Stimulated activated CD4-positive, alpha-beta T cell treated with anti-CD3 and anti-CD28 coated beads, Interleukin-2, amount 100 ng/mL, for 24 hours (primary cell): Measurements from ENCODE around the gene KIF25.
"Not testable (repeated sequence)": the region's sequence is repeated elsewhere in the genome, so short reads cannot be mapped to it uniquely, and the experiment has no call there.

ENCODE experiments used
- DNase-seq, 2 donors: peaks; one replicate each; pipeline ENCODE4 v3.0.0-alpha.2; 2020

KIF25 gene

DNA sequence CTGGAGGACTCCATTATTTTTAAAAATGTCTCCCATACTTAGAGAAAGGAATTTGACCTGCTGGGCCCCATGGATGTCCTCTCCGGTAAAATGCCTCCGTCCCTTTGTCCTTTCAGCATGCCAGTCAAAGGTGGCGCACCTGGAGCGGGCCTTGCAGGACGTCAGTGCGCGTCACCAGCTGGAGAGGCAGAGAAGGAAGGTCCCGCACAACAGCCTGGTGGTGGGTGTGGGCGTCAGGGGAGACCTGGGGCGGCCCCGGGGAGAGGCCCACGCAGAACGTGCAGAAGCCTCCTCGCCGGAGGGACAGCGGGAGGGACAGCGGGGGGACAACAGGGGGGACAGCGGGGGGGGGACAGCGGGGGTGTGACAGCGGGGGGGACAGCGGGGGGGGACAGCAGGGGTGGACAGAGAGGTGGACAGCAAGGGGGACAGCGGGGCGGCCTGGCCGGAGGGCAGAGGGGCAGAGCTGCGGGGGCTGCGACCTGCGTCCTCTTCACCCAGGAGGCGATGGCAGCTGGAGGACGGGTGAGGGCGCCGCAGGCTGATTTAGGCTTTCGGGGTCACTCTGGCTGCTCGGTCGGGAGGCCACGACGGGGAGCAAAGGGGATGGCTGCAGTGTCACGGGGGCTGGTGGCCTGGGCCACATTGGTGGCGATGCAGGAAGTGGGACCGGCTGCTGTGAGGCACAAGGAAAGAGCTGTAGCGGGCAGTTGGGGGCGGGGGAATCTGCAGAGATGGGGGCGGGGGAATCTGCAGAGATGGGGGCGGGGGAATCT lies 859 bp upstream of the KIF25 start:
- no peak for DNase-seq

DNA sequence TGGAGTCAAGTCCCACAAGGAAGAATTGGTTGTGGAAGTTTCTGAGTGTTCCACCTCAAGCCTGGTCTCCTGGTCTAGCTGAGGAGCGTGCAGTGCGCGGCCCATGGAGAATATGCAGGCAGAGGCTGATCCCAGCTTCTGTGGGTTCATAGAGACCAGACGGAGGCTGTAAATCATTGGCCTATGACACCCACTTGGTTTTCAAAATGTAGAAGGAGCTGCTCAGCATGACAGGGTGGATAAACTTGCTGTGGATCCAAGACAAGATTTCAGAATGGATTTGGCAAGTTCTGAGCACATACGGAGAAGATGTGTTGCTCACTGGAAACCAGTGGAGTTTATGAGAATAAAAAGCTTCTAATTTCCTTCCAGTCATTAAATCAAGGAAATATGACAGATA lies 744 bp downstream of the KIF25 start:
- no peak for DNase-seq

DNA sequence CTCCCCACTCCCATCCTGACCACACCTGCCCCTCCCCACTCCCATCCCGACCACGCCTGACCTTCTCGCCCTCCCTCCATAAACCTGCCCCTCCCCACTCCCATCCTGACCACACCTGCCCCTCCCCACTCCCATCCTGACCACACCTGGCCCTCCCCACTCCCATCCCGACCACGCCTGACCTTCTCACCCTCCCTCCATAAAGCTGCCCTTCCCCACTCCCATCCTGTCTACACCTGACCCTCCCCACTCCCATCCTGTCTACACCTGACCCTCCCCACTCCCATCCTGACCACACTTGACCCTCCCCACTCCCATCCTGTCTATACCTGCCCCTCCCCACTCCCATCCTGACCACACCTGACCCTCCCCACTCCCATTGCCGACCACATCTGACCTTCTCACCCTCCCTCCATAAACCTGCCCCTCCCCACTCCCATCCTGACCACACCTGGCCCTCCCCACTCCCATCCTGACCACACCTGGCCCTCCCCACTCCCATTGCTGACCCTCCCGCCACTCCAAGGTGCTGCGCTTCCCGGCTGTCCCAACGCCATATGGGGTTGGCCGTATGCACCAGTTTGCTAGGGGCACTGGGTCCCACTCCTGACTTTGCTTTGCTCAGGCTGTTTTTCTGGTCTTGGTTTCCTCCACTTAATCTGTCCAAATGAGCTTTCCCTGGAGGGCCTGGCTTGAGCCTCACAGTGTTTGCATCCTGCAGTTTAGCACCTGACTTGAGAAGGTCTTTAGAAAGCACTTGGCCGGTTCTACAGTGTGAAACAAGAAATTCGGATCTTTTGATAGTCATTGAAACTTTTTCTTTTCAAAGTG lies 2.9 kb downstream of the KIF25 start:
- DNase-seq: no peak

DNA sequence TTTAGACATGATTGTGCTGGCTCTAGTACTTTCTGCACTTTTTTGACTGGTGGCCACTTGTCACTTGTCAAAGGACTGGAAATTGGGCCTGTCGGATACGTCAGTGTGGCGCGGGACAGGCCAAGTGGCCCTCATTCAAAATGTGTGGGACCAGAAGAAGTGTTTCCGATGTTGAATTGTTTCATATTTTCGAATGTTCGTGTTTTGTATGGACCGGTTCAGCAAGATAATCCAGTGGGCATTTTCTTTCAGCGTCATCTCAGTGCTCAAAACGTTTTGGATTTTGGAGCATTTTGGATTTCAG lies 3.5 kb downstream of the KIF25 start:
- DNase-seq: no peak

DNA sequence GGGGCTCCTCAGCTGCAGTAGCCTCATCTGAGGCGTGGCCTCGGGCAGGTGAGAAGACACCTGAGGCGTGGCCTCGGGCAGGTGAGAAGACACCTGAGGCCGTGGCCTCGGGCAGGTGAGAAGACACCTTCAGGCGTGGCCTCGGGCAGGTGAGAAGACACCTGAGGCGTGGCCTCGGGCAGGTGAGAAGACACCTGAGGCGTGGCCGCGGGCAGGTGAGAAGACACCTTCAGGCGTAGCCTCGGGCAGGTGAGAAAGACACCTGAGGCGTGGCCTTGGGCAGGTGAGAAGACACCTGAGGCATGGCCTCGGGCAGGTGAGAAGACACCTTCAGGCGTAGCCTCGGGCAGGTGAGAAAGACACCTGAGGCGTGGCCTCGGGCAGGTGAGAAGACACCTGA lies 4.0 kb downstream of the KIF25 start:
- DNase-seq: not testable (repeated sequence)

DNA sequence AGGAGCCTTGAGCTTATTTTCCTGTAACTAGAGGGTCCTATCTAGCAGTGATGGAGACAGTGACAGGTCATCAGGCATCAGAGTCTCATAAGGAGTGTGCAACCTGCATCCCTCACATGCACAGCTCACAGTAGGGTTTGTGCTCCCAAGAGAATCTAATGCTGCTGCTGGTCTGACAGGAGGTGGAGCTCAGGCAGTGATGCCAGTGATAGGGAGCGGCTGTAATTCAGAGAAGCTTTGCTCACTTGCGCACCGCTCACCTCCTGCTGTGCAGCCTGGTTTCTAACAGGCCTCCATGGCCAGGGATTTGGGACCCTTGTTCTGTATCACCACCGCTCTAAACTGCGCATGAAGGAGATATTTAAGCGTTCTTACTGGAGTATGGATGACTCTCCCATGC lies 5.3 kb downstream of the KIF25 start:
- DNase-seq: no peak

DNA sequence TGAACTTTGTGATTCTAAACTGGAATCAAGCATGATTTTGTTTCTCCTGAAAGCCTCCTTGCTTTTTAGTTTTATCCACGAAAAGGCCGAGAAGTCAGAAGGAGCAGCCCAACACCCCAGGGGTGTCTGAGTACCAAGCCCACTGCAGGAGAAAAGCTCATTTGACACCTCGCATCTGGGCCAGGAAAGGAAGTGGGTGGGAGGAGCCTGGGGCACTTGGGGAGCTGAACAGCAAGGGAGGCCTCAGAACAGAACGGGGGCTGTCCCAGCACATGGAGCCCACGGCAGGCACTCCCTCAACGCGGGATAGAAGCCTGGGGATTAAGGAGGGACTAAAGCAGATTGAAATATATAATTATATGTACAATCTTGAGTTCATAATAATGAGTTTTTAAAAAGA lies 6.6 kb downstream of the KIF25 start:
- no peak for DNase-seq

DNA sequence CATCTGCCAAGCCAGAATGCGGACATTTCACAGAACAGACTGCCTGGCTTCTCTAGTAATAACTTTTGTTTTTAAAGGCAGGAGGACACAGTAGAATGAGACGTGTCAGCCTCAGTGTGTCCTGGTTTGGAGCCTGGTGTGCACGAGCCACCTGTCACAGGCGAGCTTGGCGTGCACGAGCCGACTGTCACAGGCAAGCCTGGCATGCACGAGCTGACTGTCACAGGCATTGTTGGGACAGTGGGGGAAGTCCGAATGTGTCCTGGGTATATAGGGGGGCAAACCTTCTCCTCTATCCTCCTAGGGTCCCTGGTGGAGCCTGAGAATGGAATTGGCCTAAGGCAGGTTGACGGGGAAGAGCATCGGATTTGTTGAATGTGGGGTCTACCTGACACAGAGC lies 7.5 kb downstream of the KIF25 start:
- no peak for DNase-seq

DNA sequence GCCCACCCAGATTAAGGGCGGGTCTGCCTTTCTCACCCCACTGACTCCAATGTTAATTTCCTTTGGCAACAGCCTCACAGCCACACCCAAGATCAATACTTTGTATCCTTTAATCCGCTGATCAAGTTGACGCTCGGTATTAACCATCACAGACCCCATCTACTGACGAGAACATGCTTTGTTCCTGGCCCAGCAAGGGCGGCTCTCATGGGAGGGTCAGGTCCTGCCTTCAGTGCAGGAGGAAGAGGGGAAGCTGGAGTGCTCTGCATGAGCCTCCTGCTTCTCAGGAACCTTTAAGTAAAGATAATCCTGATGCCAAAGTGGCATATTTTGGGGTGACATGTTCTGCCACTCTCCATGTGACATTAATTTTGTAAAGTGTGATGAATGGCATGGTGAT lies 8.3 kb downstream of the KIF25 start:
- DNase-seq: no peak

DNA sequence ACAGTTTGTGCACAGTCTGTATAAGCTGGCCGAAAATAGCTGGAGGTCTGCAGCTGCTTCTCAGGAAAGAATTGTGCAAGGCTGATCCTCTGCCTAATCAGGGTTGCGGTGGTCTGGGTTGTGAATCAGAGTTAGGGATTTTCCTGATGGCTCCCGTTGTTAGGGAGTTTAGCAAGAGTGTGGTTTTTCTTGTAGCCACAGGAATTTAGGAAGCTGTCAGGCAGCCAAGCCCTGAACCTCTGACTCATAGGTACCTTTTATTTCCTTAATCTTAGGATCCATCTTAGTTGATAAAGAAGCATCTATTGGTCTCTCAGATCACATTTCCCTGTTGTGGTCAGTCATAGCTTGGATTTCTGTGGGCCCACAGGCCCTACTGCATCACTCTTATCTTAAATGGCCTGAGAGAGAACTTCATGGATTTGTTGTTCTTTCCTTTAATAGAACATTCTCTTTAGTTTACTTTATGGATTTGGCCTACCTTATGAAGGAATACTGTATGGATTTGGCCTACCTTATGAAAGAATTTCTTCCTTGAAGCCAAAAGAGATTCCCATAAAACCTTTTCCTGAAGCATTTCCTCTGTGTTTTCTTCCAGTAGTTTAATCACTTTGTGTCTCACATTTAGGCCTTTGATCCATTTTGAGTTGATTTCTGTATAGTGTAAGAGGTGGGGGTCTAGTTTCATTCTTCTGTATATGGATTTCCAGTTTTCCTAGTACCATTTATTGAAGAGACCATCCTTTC lies 10.3 kb downstream of the KIF25 start:
- no peak for DNase-seq

DNA sequence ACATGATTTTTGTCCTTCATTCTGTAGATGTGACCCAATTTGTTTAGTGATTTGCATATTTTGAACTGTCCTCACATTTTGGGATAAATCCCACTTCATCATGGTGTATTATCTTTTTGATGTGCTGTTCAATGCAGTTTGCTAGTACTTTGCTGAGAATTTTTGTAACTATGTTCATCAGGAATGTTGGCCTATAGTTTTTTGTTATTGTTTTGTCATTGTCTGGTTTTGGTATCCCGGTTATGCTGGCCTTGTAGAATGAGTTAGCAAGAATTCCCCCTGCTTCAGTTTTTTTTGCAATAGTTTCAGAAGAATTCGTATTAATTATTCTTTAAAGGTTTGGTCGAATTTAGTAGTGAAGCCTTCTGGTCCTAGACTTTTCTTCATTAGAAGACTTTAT lies 11.9 kb downstream of the KIF25 start:
- DNase-seq: no peak

DNA sequence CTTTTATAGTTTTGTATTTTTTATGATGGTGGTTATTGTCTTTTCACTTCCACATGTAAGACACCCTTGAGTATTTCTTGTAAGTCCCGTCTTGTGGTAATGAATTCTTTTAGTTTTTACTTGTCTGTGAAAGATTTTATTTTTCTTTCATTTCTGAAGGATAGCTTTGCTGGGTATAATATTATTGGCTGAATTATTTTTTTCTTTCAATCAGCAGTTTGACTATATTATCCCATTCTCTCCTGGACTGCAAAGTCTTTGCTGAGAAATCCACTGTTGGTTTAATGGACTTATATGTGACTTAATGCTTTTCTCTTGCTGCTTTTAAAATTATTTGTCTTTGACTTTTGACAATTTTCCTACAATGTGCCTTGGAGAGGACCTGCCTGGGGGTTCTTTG lies 13.8 kb downstream of the KIF25 start:
- DNase-seq: no peak

DNA sequence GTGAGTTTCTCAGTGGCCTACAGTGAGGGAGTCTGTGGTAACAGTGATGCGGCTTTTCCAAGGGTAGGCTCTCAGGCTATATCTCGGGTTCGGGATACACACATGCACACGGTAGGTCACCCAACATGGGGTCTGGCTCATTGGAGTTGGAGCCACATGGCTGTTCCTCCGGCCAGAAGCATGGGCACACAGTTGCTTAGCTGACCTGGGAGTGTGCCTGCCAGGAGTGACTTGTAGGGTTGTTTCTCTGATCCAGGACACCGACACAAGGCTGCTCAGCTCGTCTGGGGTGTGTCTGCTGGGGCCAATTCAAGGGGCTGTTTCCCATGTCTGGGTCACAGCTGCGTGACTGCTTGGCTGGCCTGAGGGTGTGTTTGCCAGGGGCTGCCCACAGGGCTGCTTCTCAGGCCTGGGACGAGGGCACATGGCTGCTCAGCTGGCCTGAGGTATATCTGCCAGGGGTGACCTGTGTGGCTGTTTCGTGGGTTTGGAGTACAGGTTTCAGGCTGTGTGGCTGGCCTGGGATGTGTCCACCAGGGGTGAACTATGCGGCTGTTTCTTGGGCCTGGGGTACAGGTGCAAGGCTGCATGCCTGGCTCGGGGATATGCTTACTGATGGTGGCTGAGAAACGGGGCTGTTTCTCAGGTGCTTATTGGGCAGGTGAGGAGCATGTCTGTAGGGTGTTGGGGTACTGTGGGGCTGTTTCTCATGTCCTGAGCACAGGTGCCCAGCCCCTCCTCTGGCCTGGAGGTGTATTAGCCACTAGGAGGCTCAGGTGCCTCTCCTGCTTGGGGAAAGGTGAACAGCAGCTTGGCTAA lies 15.2 kb downstream of the KIF25 start:
- no peak for DNase-seq

DNA sequence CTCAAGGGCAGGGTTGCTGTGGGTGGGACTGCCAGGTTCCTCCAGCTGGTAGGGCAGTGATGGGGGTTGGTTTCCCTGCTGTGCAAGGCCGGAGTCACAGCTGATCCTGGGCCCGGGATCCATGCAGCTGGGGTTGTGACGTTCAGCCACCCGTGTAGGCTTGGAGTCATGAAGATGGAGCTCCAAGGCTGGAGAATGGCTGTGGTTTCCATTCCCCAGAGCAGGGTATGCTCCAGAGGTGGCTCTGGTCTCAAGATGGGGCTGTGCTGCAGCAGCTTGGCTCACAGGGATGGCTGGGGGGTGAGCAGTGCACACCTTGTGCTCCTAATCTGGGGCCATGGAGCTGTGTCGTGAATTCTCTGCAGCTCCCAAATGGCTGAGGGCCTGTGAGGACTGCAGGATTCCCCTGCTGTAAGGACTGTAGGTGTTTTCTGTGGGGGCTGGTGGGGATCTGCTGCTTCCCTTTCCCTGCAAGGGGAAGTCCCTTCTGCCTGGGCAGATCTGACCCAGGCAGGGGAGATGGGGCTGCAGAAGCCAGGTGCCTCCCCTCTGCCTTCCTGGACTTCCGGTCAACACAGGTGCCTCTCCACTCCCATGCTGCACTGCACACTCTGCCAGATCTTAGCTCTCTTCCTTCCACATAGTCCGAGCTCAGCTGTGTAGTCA lies 15.9 kb downstream of the KIF25 start:
- DNase-seq: no peak

DNA sequence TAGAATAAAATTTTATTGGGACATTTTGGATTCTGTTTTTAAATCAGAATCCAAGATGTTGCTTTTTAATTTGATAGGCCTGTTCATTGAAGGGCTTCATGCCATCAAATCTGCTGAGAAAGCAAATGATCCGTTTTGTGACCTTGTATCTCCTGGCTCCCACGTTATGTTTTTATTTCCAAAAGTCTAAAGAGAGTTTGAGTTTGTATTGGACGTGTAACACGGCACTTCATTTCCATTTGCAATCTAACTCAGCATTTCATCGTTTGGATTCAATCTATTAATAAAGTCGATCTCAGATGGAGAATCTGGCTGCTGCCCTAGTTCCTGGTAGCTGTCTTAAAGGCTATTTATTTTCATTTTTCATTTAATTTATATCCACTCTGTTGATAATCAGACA lies 17.0 kb downstream of the KIF25 start:
- DNase-seq: no peak

DNA sequence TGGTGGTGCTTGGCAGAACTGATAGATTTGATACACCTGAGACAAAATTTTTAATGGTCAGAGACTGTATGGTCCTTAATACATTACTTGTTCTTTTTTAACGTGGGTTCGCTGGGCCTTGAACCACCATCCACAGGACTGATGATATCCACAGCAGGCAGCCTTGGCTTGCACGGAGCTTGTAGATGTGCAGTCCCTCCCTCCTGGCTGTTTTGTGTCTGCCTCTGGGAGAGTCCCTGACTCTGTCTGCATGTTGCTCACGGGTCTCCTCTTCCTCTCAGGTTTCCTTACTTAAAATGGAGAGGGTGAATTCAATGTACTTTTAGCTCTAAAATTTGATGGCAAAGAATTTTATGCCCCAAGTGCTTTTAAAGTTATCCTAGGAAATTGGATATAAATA lies 17.5 kb downstream of the KIF25 start:
- DNase-seq: no peak

DNA sequence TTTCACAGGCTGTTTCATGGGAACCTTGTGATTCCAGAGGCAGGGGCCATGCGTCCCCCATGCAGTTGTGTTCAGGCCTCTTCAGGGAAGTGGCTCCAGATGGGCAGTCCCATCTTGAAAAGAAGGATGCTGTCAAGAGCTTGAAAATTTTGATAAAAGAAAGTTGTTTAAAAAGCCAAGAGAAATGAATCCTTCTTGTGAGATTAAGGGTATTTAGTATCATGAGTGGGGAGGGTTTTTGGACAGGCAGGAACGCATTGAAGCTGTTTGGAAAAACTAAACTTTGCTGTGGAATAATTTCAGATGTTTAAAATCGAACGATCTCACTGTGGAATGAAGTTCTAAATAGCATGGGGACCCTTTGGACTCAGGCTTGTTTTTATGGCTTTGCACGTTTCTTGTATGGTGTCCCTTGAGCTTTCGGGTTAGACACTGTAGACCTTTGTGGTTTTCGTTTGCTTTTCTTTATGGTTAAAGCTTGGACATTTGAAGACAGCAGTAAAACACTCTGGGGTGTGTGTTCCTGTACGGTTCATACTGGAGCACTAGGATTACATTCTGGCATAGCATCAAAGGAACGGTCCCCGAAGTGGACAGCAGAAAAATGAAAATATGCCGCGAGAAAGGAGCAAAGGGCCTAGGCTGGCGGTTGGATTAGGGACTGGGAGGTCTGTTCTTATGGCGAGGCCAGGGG lies 18.2 kb downstream of the KIF25 start:
- DNase-seq: no peak

DNA sequence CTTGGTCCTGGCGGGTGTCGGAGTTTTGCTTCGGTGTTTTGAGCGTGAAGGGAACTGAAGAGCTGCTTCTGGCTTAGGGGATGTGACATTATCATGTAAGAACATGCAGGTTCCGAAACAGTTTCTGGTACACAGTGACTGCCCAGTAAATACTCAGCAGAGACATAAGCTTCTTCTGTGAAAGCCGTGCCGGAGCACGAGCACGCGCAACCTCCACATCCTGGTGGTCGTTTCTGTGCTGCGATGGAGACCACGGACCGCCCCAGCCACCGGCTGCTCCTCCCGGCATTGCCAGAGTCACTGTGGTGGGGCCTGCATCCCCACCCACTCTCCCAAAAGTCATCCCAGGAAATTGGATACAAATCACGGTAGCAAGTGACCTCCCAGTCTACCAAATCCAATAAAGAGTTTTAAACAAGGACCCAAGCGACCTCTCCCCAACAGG lies 18.7 kb downstream of the KIF25 start:
- no peak for DNase-seq

DNA sequence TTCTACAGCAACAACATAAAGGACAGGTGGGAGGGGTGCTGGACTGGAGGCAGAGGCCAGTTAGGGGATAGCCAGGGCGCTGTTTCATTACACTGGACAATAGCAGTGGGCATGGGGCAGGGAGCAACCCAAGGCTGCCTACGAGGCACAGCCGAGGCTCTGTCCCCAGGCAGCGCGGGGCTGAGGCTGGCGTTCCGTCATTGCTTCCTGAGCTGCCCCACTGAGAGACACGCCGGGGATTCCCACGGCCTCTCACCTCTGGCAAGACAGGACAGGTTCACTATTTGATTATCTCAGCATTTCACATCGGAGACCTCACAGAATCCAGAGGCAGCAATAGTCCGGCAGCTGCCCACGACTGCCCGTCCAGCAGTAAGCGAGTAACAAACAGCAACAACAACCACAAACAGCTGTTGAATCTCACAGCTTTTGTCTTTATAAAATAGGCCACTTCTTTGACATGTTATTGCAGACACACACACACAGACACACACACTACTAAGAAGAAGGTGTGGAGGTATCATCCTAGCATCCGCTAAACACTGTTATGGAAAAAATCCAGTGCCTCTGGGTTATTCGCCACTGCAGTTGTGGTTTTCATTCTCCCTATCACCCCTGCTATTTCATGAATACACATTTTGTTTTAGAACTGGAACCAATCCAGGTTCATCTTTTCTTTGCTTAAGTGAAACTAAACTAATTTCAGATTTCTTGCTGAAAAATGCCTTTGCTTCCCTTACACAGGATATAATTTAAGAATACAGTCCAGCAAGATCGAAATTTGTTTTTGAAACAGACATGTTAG lies 19.5 kb downstream of the KIF25 start:
- no peak for DNase-seq

DNA sequence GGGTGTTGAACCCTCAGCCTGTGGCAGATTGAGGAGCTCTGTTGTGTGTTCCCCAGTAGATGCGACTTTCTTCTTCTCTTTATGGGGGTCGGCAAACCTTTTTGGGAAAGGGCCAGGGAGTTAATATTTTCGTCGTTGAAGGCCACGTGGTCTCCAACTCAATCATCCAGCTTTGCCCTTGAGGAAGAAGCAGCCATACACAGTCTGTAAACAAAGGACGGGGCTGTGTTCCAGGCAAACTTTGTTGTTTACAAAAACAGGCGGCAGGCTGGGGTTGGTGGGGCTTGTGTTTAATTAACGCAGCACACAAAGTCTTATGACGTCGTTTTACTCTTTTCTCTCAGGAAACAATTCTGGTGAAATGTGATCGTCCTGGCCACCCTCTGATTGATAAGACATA lies 20.2 kb downstream of the KIF25 start:
- no peak for DNase-seq

DNA sequence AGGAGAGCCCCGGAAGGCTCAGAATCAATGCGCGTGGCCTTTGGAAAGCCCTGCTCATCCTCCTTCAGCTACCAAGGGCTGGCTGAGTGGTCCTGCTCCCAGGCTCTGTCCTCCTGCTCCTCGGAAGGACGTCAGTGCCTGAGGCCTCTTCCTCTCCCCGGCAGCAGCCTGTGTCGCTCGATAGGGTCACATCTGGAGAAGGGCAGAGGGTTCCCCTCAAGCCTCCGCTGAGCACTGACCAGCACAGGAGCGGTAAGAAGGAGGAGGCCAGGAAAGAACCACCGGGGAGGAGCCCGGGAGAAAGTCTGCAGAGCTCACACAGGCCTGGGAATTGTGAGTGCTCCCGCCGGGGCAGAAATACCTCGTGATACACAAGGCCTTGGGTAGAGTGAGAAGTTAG lies 21.2 kb downstream of the KIF25 start:
- no peak for DNase-seq
